CD4-positive, alpha-beta T cell (primary cell): ENCODE data around the gene DPP4. TPM values are rescaled to one million over a fixed set of nuclear protein-coding genes. Genes with fewer than 3 reads are reported as not detected.

Experiments used
- ATAC-seq: fragments of 200-7000 bp; cut with Tn5 transposase; one replicate; pipeline ENCODE4 v1.10.0; 2022; ENCODE audit warnings: mild to moderate bottlenecking; ENCODE audit not compliant: poor library complexity
- CTCF ChIA-PET: fragments of 350-600 bp; sonication (Branson Sonifier 250); formaldehyde crosslinking; loops from one replicate; lab custom pipeline; 2021; ENCODE audit warnings: antibody characterized with exemption, inconsistent platforms; lab: Charles Lee
- POLR2A ChIA-PET: fragments of 350-600 bp; sonication (Branson Sonifier 250); formaldehyde crosslinking; loops from one replicate; lab custom pipeline; 2021; ENCODE audit warnings: antibody characterized with exemption, inconsistent platforms; lab: Charles Lee
- DNase-seq, 14 experiments: peaks; one replicate each; pipeline ENCODE4 v3.0.0-alpha.2; 2013 to 2020; ENCODE audit warnings: mixed read lengths in 2 of 14
- H3K27ac ChIP-seq, 2 donors: one replicate each; pipeline versions ENCODE4 v1.5.1 to v1.7.0; 2013; ENCODE audit warnings: low read length in 2 of 2, low read depth in 1 of 2, mild to moderate bottlenecking in 1 of 2
- H3K27me3 ChIP-seq, 2 experiments: 1 replicate in 1 of 2; 2 replicates in 1 of 2; pipeline versions ENCODE4 v1.6.1 to v1.7.0; 2013; ENCODE audit warnings: low read length in 2 of 2, control low read depth in 1 of 2, mild to moderate bottlenecking in 1 of 2, moderate library complexity in 1 of 2; ENCODE audit not compliant: insufficient read depth in 2 of 2, control insufficient read depth in 1 of 2
- H3K36me3 ChIP-seq: one replicate; pipeline ENCODE4 v1.6.1; 2013; ENCODE audit warnings: low read length, control low read depth; ENCODE audit not compliant: insufficient read depth
- H3K4me1 ChIP-seq: one replicate; pipeline ENCODE4 v1.6.1; 2013; ENCODE audit warnings: low read length, control low read depth; ENCODE audit not compliant: insufficient read depth
- H3K4me3 ChIP-seq: one replicate; pipeline ENCODE4 v1.5.1; 2013; ENCODE audit warnings: mild to moderate bottlenecking, low read length, moderate library complexity
- H3K9me3 ChIP-seq, 2 experiments: 1 replicate in 1 of 2; 2 replicates in 1 of 2; pipeline versions ENCODE4 v1.6.1 to v1.7.0; 2013; ENCODE audit warnings: low read length in 2 of 2, mild to moderate bottlenecking in 2 of 2, control low read depth in 1 of 2, moderate library complexity in 1 of 2; ENCODE audit not compliant: control insufficient read depth in 1 of 2, insufficient read depth in 1 of 2
- H3K27ac Mint-ChIP-seq: one replicate; pipeline ENCODE4 v1.8.0; 2020; ENCODE audit warnings: mixed read lengths
- H3K27me3 Mint-ChIP-seq: one replicate; pipeline ENCODE4 v1.8.0; 2021; ENCODE audit warnings: mixed read lengths
- H3K36me3 Mint-ChIP-seq: one replicate; pipeline ENCODE4 v1.8.0; 2021; ENCODE audit warnings: low read depth, mixed read lengths
- H3K4me1 Mint-ChIP-seq: one replicate; pipeline ENCODE4 v1.8.0; 2021; ENCODE audit warnings: low read depth, mixed read lengths
- H3K4me3 Mint-ChIP-seq: one replicate; pipeline ENCODE4 v1.8.0; 2020; ENCODE audit warnings: mild to moderate bottlenecking, mixed read lengths
- H3K9me3 Mint-ChIP-seq: one replicate; pipeline ENCODE4 v1.8.0; 2020; ENCODE audit warnings: mixed read lengths
- intact Hi-C, 2 experiments: fragments of 100-400 bp; cut with DNase I in 1 of 2; cut with micrococcal nuclease in 1 of 2; formaldehyde crosslinking; loops; one replicate each; pipeline versions ENCODE4 v1.15.1 to v1.9.0; 2023 to 2025; cut with DNase I, micrococcal nuclease
- total RNA-seq, 174 experiments: library from RNA in 2 of 174; stranded (reverse) in 2 of 174; gene quantifications; one replicate each; pipeline ENCODE4 v1.2.3 and lab custom pipeline; 2021 to 2026
- TF ChIP-seq, protein P1 (sequence below): fragments of 200-600 bp; IDR thresholded peaks from one replicate; pipeline ENCODE4 v1.8.0; 2022; ENCODE audit warnings: antibody characterized with exemption, mild to moderate bottlenecking

DPP4 gene
- total RNA-seq, 2 experiments from 2014 or later: 15.5 to 16.7 TPM

DNA sequence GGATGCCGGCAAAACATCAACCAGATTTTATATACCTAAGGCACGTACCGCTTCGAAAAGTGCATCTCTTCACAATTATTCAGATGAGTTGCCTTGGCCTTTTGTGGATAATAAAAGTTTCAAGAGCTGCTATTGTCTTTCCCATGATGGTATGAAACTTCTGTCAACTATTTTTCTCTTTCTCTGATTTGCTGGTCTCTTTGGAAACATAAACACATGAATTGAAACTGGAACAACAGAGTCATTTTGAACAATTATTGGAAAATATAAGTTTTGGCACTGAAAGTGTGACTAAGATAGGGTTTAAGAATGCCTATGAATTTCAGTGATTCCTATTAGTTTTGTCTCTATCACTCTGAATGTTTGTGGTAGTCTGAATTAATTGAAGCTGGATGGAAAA is 109.9 kb downstream of the DPP4 start:
- Mint-ChIP-seq H3K36me3 (no peaks in the 10 kb centered on the region), H3K4me1 (no peaks in the 10 kb centered on the region), H3K9me3 (no peaks in the 10 kb centered on the region), H3K4me3 (no peak overlapping the region), H3K27ac (no peak overlapping the region), H3K27me3 (no peaks in the 10 kb centered on the region)
- DNase-seq (no peak), ATAC-seq (no peak)
- TF ChIP-seq, protein P1, sequence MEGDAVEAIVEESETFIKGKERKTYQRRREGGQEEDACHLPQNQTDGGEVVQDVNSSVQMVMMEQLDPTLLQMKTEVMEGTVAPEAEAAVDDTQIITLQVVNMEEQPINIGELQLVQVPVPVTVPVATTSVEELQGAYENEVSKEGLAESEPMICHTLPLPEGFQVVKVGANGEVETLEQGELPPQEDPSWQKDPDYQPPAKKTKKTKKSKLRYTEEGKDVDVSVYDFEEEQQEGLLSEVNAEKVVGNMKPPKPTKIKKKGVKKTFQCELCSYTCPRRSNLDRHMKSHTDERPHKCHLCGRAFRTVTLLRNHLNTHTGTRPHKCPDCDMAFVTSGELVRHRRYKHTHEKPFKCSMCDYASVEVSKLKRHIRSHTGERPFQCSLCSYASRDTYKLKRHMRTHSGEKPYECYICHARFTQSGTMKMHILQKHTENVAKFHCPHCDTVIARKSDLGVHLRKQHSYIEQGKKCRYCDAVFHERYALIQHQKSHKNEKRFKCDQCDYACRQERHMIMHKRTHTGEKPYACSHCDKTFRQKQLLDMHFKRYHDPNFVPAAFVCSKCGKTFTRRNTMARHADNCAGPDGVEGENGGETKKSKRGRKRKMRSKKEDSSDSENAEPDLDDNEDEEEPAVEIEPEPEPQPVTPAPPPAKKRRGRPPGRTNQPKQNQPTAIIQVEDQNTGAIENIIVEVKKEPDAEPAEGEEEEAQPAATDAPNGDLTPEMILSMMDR: no peak
- ChIA-PET CTCF (no interaction called here), POLR2A (interaction anchor here (1.1 kb wide), 1 partner anchor 12 kb away, joined by 4 read pairs; no protein-coding TSS in a partner anchor)
- H3K9me3 ChIP-seq: no peaks in the 10 kb centered on the region
- intact Hi-C loops: no loop called here
- H3K27ac ChIP-seq: no peak overlapping the region
- no peaks in the 10 kb centered on the region for H3K36me3 ChIP-seq
- H3K4me1 ChIP-seq: no peaks in the 10 kb centered on the region
- H3K4me3 ChIP-seq: no peak overlapping the region
- no peaks in the 10 kb centered on the region for H3K27me3 ChIP-seq

DNA sequence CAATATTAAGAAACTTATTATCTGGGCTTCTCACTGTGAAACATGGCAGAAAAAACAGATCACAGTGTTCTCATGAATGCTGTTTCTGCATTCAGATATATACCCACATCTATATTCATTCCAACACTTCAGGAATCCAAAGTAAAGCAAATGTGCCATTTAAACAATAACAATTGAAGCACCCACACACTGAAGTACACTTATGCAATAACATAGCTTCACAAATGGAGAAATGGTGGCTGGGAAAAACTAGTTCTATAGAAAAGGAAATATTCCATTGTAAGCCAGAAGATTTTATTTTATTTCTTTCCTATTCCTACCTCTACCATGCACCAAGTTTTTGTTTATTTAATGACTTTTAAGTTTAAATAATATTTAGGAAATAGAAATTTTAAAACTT is 111.9 kb downstream of the DPP4 start:
- H3K4me3 ChIP-seq: no peak overlapping the region
- H3K9me3 Mint-ChIP-seq: no peaks in the 10 kb centered on the region
- no peak overlapping the region for H3K27ac ChIP-seq
- no peak overlapping the region for H3K27ac Mint-ChIP-seq
- ATAC-seq: no peak
- TF ChIP-seq, protein P1: no peak
- CTCF ChIA-PET: no interaction called here
- H3K4me3 Mint-ChIP-seq: no peak overlapping the region
- intact Hi-C loops: no loop called here
- H3K4me1 Mint-ChIP-seq: peaks cover 2% of the 10 kb centered on the region
- no peak for DNase-seq
- no peaks in the 10 kb centered on the region for H3K27me3 Mint-ChIP-seq
- H3K36me3 Mint-ChIP-seq: no peaks in the 10 kb centered on the region
- H3K27me3 ChIP-seq: no peaks in the 10 kb centered on the region
- no peaks in the 10 kb centered on the region for H3K4me1 ChIP-seq
- H3K9me3 ChIP-seq: no peaks in the 10 kb centered on the region
- POLR2A ChIA-PET: no interaction called here
- no peaks in the 10 kb centered on the region for H3K36me3 ChIP-seq

DNA sequence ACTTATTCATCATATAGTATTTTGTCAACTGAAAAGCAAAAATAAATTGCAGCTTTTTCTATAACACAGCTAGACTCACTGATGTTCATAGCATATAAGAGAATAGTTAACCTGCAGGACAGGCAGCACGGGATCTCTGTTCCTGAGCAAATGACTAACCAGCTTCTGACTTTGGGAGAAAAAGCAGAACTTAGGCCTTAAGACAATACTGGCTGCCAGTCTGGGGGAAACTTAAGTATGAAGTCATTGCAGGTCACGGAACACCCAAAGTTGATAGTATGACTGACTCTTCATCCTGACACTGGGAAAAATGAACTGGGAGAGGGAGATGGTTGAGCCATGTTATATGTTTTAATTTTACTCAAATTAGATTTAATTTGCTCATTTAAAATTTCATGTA is 113.0 kb downstream of the DPP4 start:
- TF ChIP-seq, protein P1: no peak
- Histone ChIP-seq H3K4me1 (peaks cover 9% of the 10 kb centered on the region), H3K36me3 (no peaks in the 10 kb centered on the region), H3K4me3 (no peak overlapping the region), H3K27ac (no peak overlapping the region), H3K27me3 (no peaks in the 10 kb centered on the region), H3K9me3 (no peaks in the 10 kb centered on the region)
- DNase-seq: peak in 2 of 14 experiments; percentile 30 to 37
- intact Hi-C loops: no loop called here
- Mint-ChIP-seq H3K36me3 (no peaks in the 10 kb centered on the region), H3K27ac (no peak overlapping the region), H3K9me3 (no peaks in the 10 kb centered on the region), H3K4me3 (no peak overlapping the region), H3K4me1 (peaks cover 12% of the 10 kb centered on the region), H3K27me3 (no peaks in the 10 kb centered on the region)
- ChIA-PET POLR2A (interaction anchor here (0.6 kb wide), 1 partner anchor 51 kb away, joined by 3 read pairs; no protein-coding TSS in a partner anchor), CTCF (interaction anchor here (1.2 kb wide), 1 partner anchor 15 kb away, joined by 3 read pairs; no protein-coding TSS in a partner anchor)
- ATAC-seq: no peak
